Astrocyte (in vitro differentiated cells and primary cell): ENCODE data around the gene MARCHF10. TPM values are rescaled to one million over a fixed set of nuclear protein-coding genes. Genes with fewer than 3 reads are reported as not detected.

Experiments
- DNase-seq: peaks from one replicate; pipeline ENCODE4 v3.0.0-alpha.2; 2010; ENCODE audit warnings: low read depth
- FAIRE-seq: peaks from 2 replicates; lab custom pipeline; 2011; peaks lifted over from hg19 to GRCh38; lab: Jason Lieb, UNC
- H2AFZ ChIP-seq: 2 replicates; pipeline ENCODE4 v1.6.0; 2012; ENCODE audit warnings: low read depth, low read length, inconsistent platforms
- H3K27ac ChIP-seq: 2 replicates; pipeline ENCODE4 v1.5.1; 2011; ENCODE audit warnings: low read depth, low read length, inconsistent platforms
- H3K27me3 ChIP-seq: 2 replicates; pipeline ENCODE4 v1.6.0; 2011; ENCODE audit warnings: low read length, inconsistent platforms; ENCODE audit not compliant: insufficient read depth
- H3K36me3 ChIP-seq: 2 replicates; pipeline ENCODE4 v1.5.1; 2011; ENCODE audit warnings: low read length, inconsistent platforms; ENCODE audit not compliant: insufficient read depth
- H3K4me1 ChIP-seq: 2 replicates; pipeline ENCODE4 v1.5.1; 2011; ENCODE audit warnings: low read length, inconsistent platforms; ENCODE audit not compliant: insufficient read depth
- H3K4me2 ChIP-seq: 2 replicates; pipeline ENCODE4 v1.6.0; 2012; ENCODE audit warnings: low read length, inconsistent platforms
- H3K4me3 ChIP-seq: 2 replicates; pipeline ENCODE4 v1.5.1; 2011; ENCODE audit warnings: low read depth, mild to moderate bottlenecking, low read length, inconsistent platforms; ENCODE audit not compliant: insufficient read depth
- H3K79me2 ChIP-seq: 2 replicates; pipeline ENCODE4 v1.6.0; 2012; ENCODE audit warnings: mild to moderate bottlenecking, low read length, inconsistent platforms; ENCODE audit not compliant: insufficient read depth
- H3K9ac ChIP-seq: 2 replicates; pipeline ENCODE4 v1.6.0; 2012; ENCODE audit warnings: mild to moderate bottlenecking, low read length, inconsistent platforms
- H3K9me3 ChIP-seq: 2 replicates; pipeline ENCODE4 v1.5.1; 2012; ENCODE audit warnings: low read depth, mild to moderate bottlenecking, low read length, inconsistent platforms; ENCODE audit not compliant: insufficient read depth
- H4K20me1 ChIP-seq: 2 replicates; pipeline ENCODE4 v1.6.0; 2012; ENCODE audit warnings: low read length, inconsistent platforms; ENCODE audit not compliant: insufficient read depth
- H3K27ac Mint-ChIP-seq: one replicate; pipeline ENCODE4 v1.8.0; 2021; ENCODE audit warnings: mild to moderate bottlenecking, mixed read lengths; ENCODE audit not compliant: unreplicated experiment
- H3K27me3 Mint-ChIP-seq: one replicate; pipeline ENCODE4 v1.8.0; 2021; ENCODE audit warnings: low read depth, mixed read lengths; ENCODE audit not compliant: unreplicated experiment
- H3K36me3 Mint-ChIP-seq: one replicate; pipeline ENCODE4 v1.8.0; 2021; ENCODE audit warnings: low read depth, mixed read lengths; ENCODE audit not compliant: unreplicated experiment
- H3K4me1 Mint-ChIP-seq: one replicate; pipeline ENCODE4 v1.8.0; 2021; ENCODE audit warnings: low read depth, mixed read lengths; ENCODE audit not compliant: unreplicated experiment
- H3K4me3 Mint-ChIP-seq: one replicate; pipeline ENCODE4 v1.8.0; 2021; ENCODE audit warnings: mild to moderate bottlenecking, moderate library complexity, mixed read lengths; ENCODE audit not compliant: unreplicated experiment
- H3K9me3 Mint-ChIP-seq: one replicate; pipeline ENCODE4 v1.8.0; 2021; ENCODE audit warnings: mild to moderate bottlenecking, mixed read lengths; ENCODE audit not compliant: unreplicated experiment
- EZH2 ChIP-seq: IDR thresholded peaks from 2 replicates; pipeline ENCODE4 v1.6.1; 2012; ENCODE audit warnings: mild to moderate bottlenecking, low read length, inconsistent platforms; ENCODE audit not compliant: insufficient read depth
- total RNA-seq: library from RNA; stranded (reverse); gene quantifications from 2 replicates; pipeline ENCODE4 v1.2.1, GENCODE V29; 2021
- TF ChIP-seq, protein P1 (sequence below): IDR thresholded peaks from 2 replicates; pipeline ENCODE4 v1.5.1; 2011; ENCODE audit warnings: low read depth, mild to moderate bottlenecking, inconsistent platforms, low read length, moderate library complexity; ENCODE audit not compliant: insufficient read depth

The MARCHF10 gene
- total RNA-seq, 1 donor from 2014 or later = not detected

DNA sequence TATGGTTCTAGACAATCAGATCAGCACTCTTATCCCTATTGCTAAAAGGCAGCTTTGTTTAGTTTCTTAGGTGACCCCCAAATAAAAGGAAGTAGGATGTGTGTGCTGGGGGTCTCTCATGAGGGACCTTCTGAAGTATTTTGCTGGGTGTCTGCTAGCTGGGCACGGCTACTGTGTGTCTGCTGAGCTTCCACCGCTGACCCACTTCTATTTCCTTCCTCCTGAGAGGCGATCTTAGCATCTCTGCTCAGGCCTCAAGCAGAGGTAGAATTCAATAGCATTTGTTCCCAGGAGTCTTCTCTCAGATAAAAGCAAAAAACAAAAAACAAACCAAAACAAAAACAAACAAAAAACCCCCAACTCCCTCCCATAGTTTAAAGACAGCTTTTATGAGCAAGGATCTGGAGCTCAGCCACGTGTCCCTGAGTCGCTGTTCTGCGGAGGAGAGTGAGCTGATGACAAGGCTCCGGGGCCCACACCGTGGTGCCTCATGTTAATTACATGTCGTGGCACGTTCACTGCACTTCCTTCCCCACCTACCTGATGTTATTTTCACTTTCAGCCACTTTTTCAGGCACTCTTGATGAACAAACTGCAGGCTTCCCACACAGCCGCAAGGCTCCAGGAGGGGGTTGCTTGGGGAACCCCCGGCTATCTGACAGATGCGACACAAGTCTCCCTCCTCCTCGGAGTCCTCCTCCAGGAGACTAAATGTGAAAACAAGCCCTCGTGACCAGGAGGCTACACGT, 83.5 kb downstream of the MARCHF10 start:
- no peak for DNase-seq
- H3K36me3 ChIP-seq = no peaks in the 10 kb centered on the region
- H2AFZ ChIP-seq = peak overlapping the region; percentile 35
- no peaks in the 10 kb centered on the region for H3K79me2 ChIP-seq
- H3K27me3 ChIP-seq = no peaks in the 10 kb centered on the region
- no peaks in the 10 kb centered on the region for H3K9me3 Mint-ChIP-seq
- no peak overlapping the region for H3K4me3 ChIP-seq
- H3K4me3 Mint-ChIP-seq = no peak overlapping the region
- peaks cover 14% of the 10 kb centered on the region for H3K4me1 Mint-ChIP-seq
- H4K20me1 ChIP-seq = no peaks in the 10 kb centered on the region
- H3K27me3 Mint-ChIP-seq = no peaks in the 10 kb centered on the region
- TF ChIP-seq, protein P1, sequence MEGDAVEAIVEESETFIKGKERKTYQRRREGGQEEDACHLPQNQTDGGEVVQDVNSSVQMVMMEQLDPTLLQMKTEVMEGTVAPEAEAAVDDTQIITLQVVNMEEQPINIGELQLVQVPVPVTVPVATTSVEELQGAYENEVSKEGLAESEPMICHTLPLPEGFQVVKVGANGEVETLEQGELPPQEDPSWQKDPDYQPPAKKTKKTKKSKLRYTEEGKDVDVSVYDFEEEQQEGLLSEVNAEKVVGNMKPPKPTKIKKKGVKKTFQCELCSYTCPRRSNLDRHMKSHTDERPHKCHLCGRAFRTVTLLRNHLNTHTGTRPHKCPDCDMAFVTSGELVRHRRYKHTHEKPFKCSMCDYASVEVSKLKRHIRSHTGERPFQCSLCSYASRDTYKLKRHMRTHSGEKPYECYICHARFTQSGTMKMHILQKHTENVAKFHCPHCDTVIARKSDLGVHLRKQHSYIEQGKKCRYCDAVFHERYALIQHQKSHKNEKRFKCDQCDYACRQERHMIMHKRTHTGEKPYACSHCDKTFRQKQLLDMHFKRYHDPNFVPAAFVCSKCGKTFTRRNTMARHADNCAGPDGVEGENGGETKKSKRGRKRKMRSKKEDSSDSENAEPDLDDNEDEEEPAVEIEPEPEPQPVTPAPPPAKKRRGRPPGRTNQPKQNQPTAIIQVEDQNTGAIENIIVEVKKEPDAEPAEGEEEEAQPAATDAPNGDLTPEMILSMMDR = no peak
- TF ChIP-seq EZH2 = no peak
- H3K27ac ChIP-seq = no peak overlapping the region
- FAIRE-seq = no peak
- H3K9ac ChIP-seq = no peak overlapping the region
- peak overlapping the region; percentile 82 for H3K27ac Mint-ChIP-seq
- H3K4me2 ChIP-seq = no peak overlapping the region
- H3K36me3 Mint-ChIP-seq = peaks cover 2% of the 10 kb centered on the region
- H3K9me3 ChIP-seq = no peaks in the 10 kb centered on the region
- H3K4me1 ChIP-seq = peaks cover 4% of the 10 kb centered on the region

DNA sequence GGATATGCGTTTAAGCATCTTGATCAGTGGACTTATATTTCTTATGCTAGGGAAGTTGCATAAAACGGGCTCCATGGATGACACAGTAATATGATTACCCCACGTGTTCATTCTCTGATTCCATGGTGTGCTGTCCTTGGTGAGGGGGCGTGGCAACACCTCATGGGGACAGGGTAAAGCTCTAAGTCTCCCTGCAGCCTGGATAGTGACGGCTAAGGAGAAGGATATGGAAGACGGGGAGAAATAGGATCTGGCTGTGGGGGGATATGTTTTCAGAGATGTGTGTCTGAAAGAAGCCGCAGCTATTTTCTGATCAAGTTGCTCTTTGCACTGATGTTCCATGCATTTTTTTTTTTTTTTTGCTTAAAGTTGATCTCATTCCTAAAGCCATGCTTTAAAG, 84.3 kb downstream of the MARCHF10 start:
- Histone ChIP-seq H3K79me2 (no peaks in the 10 kb centered on the region), H3K27me3 (no peaks in the 10 kb centered on the region), H3K27ac (no peak overlapping the region), H3K4me2 (no peak overlapping the region), H2AFZ (no peak overlapping the region), H3K9ac (no peak overlapping the region), H3K4me3 (no peak overlapping the region), H3K9me3 (no peaks in the 10 kb centered on the region), H3K36me3 (no peaks in the 10 kb centered on the region), H3K4me1 (peaks cover 4% of the 10 kb centered on the region), H4K20me1 (no peaks in the 10 kb centered on the region)
- Mint-ChIP-seq H3K27me3 (no peaks in the 10 kb centered on the region), H3K4me3 (no peak overlapping the region), H3K4me1 (peaks cover 17% of the 10 kb centered on the region), H3K36me3 (peaks cover 5% of the 10 kb centered on the region), H3K9me3 (no peaks in the 10 kb centered on the region), H3K27ac (no peak overlapping the region)
- FAIRE-seq (no peak), DNase-seq (no peak)
- TF ChIP-seq, protein P1 = no peak
- no peak for TF ChIP-seq EZH2

DNA sequence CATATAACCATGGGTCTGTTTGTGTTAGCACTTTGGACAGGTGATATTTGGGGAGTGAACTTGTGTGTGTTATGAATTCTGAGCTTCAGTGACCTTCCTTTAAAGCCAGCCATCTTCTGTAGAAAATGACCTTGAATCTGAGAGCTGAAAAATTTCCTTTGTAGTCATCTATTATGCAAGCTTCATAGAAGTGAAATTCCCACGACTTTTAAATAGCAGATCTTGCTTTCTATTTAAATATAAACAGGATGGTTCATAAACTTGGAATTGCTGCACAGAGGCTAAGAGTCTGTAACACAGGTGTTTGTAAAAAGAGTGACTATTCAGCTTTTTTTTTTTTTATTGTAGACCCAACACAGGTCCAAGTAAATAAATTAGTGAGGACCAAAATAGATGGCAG, 85.5 kb downstream of the MARCHF10 start:
- no peak for DNase-seq

More for the DNA sequence above, 85.5 kb downstream of the MARCHF10 start:
- H3K4me3 Mint-ChIP-seq = no peak overlapping the region
- Histone ChIP-seq H3K27ac (no peak overlapping the region), H3K36me3 (no peaks in the 10 kb centered on the region), H3K9ac (no peak overlapping the region), H4K20me1 (no peaks in the 10 kb centered on the region), H3K4me2 (no peak overlapping the region), H3K4me1 (peaks cover 4% of the 10 kb centered on the region), H3K9me3 (no peaks in the 10 kb centered on the region), H3K4me3 (no peak overlapping the region), H3K27me3 (no peaks in the 10 kb centered on the region), H2AFZ (no peak overlapping the region), H3K79me2 (no peaks in the 10 kb centered on the region)
- H3K27ac Mint-ChIP-seq = no peak overlapping the region
- peaks cover 17% of the 10 kb centered on the region for H3K4me1 Mint-ChIP-seq
- H3K9me3 Mint-ChIP-seq = no peaks in the 10 kb centered on the region
- no peak for FAIRE-seq
- no peaks in the 10 kb centered on the region for H3K27me3 Mint-ChIP-seq
- peaks cover 5% of the 10 kb centered on the region for H3K36me3 Mint-ChIP-seq
- TF ChIP-seq, protein P1 = no peak
- TF ChIP-seq EZH2 = no peak
